ENCODE results near the gene MYCN.
"Not testable (repeated sequence)": the region's sequence is repeated elsewhere in the genome, so short reads cannot be mapped to it uniquely, and the experiment has no call there.

Gene MYCN

GRCh38 chr2:15957881-15958713 is 17.7 kb downstream of the MYCN start:
- H3K4me1 ChIP-seq (ENCODE audit: control insufficient read depth, insufficient read depth, low read length), result no peaks in the 10 kb centered on the region
- H3K4me3 ChIP-seq (ENCODE audit: low read length), result no peak overlapping the region
- no peak overlapping the region for H3K4me2 ChIP-seq (ENCODE audit: low read length)
- H3K9ac ChIP-seq (ENCODE audit: low read depth, low read length), result no peak overlapping the region
- H3K9me3 ChIP-seq (replicated peaks; ENCODE audit: low read length), result no peaks in the 10 kb centered on the region
- no peaks in the 10 kb centered on the region for H3K36me3 ChIP-seq (ENCODE audit: insufficient read depth, low read length)
- H3K27me3 ChIP-seq (ENCODE audit: control insufficient read depth, insufficient read depth, low read length), result no peaks in the 10 kb centered on the region

DNA sequence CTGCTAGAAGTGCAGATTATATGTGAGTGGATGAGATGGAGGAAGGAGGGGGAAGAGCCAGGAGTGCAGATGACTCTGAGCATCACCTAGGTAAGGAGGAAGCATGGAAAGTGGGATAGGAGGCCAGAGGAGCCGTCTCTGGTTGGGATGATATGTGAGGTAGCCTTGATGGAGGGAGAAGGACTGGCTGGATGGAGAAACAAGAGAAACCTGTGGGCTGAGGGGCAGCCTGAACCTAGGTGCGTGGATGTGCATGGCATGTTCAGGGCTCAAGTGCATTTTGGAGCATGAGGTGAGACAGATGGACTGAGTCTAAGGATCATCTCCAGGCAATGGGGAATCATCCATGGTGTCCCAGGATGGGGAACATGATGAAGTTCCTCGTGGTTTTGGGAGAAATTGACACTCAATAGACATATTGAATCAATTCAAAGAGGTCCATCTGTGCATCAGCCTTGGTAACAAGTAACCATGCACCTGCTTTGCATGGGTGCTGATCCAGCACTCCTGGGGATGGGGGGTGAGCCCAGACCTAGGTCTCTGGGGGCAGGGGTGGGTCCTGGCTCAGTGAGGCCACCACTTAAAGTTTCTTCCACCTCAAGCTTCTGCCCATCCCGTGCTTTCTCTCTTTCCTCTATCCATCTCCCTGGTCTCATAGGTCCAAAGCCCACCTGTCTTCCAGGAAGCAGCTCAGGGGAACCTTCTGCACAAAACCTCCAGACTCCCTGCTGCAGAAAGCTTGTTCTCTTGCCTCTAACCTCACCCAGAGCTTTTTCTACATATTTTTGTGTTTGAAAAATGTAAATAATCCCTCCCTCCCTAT is 19.2 kb downstream of the MYCN start:
- H3K36me3 ChIP-seq (ENCODE audit: insufficient read depth, low read length), result no peaks in the 10 kb centered on the region
- H3K4me3 ChIP-seq (ENCODE audit: low read length), result no peak overlapping the region

DNA sequence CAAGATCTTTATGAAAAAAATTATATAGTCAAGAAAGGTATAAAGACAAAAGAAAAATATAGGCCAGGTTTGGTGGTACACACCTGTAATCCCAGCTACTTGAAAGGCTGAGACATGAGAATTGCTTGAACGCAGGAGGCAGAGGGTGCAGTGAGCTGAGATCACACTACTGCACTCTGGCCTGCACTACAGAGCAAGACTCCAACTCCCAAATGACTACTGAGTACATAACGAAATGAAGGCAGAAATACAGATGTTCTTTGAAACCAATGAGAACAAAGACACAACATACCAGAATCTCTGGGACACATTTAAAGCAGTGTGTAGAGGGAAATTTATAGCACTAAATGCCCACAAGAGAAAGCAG is 19.8 kb downstream of the MYCN start:
- not testable (repeated sequence) for H3K36me3 ChIP-seq (ENCODE audit: insufficient read depth, low read length); H3K9me3 ChIP-seq (replicated peaks; ENCODE audit: low read length); H3K27me3 ChIP-seq (ENCODE audit: control insufficient read depth, insufficient read depth, low read length); H3K9ac ChIP-seq (ENCODE audit: low read depth, low read length); H3K4me3 ChIP-seq (ENCODE audit: low read length); H3K4me2 ChIP-seq (ENCODE audit: low read length); H3K4me1 ChIP-seq (ENCODE audit: control insufficient read depth, insufficient read depth, low read length)

More for the DNA sequence above, 19.2 kb downstream of the MYCN start:
- no peak overlapping the region for H3K4me2 ChIP-seq (ENCODE audit: low read length)
- H3K9ac ChIP-seq (ENCODE audit: low read depth, low read length), result no peak overlapping the region
- no peaks in the 10 kb centered on the region for H3K9me3 ChIP-seq (replicated peaks; ENCODE audit: low read length)
- no peaks in the 10 kb centered on the region for H3K27me3 ChIP-seq (ENCODE audit: control insufficient read depth, insufficient read depth, low read length)
- H3K4me1 ChIP-seq (ENCODE audit: control insufficient read depth, insufficient read depth, low read length), result no peaks in the 10 kb centered on the region

DNA sequence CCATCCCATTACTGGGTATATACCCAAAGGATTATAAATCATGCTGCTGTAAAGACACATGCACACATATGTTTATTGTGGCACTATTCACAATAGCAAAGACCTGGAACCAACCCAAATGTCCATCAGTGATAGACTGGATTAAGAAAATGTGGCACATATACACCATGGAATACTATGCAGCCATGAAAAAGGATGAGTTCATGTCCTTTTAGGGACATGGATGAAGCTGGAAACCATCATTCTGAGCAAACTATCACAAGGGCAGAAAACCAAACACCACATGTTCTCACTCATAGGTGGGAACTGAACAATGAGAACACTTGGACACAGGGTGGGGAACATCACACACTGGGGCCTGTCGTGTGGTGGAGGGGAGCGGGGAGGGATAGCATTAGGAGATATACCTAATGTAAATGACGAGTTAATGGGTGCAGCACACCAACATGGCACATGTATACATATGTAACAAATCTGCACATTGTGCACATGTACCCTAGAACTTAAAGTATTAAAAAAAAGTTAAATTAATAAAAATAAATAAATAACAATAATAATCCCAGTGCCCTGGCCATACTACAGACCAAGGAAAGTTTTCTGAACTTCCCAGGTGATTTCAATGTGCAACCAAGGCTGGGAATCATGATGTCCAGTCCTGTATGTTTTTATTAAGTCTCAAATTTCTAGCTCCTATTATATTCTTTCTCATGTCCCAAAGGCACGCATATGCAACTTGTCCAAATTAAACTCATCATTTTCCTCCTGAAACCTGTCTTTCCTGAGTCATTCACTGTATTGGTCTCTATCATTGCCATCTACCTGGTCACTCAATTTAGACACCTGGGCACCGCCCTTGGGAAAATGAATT is 23.0 kb downstream of the MYCN start:
- not testable (repeated sequence) for H3K36me3 ChIP-seq (ENCODE audit: insufficient read depth, low read length); H3K4me2 ChIP-seq (ENCODE audit: low read length); H3K9me3 ChIP-seq (replicated peaks; ENCODE audit: low read length); H3K4me1 ChIP-seq (ENCODE audit: control insufficient read depth, insufficient read depth, low read length); H3K4me3 ChIP-seq (ENCODE audit: low read length); H3K27me3 ChIP-seq (ENCODE audit: control insufficient read depth, insufficient read depth, low read length); H3K9ac ChIP-seq (ENCODE audit: low read depth, low read length)

GRCh38 chr2:15963977-15964670 is 23.8 kb downstream of the MYCN start:
- Histone ChIP-seq H3K27me3 (ENCODE audit: control insufficient read depth, insufficient read depth, low read length) (no peaks in the 10 kb centered on the region), H3K4me3 (ENCODE audit: low read length) (no peak overlapping the region), H3K4me1 (ENCODE audit: control insufficient read depth, insufficient read depth, low read length) (no peaks in the 10 kb centered on the region), H3K4me2 (ENCODE audit: low read length) (no peak overlapping the region), H3K9ac (ENCODE audit: low read depth, low read length) (no peak overlapping the region), H3K36me3 (ENCODE audit: insufficient read depth, low read length) (no peaks in the 10 kb centered on the region), H3K9me3 (replicated peaks; ENCODE audit: low read length) (no peaks in the 10 kb centered on the region)

DNA sequence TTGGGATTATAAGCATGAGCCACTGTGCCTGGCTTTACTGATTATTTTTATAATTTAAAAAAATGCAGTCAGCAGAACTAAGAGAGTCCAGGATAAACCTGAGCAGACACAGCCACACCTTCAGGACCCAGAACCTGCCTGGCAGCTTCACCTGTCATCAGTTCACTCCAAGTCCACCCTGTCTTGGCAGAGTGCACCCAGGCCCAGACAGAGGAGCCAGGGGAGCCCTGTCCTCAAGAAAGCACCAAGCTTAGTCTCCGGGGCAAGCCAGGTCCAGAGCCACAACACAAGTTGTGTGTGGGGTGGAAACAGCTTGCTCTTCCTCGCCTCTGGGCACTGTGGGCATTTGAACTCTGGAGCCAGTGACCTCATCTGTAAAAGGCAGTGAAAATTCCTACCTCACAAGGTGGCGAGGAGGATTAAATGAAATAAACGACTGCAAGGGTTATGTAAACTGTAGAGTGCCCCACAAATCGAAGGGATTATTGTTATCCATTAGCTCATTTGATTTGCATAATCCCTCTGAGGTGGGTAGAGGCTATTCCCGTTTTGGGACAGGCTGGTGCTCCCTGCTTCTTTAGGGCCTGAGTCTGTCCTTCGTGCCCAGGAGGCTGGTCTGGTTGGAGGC is 24.7 kb downstream of the MYCN start:
- H3K4me3 ChIP-seq (ENCODE audit: low read length), result no peak overlapping the region

GRCh38 chr2:15965564-15966019 is 25.2 kb downstream of the MYCN start:
- Histone ChIP-seq H3K36me3 (ENCODE audit: insufficient read depth, low read length) (no peaks in the 10 kb centered on the region), H3K27me3 (ENCODE audit: control insufficient read depth, insufficient read depth, low read length) (no peaks in the 10 kb centered on the region), H3K4me2 (ENCODE audit: low read length) (no peak overlapping the region), H3K9me3 (replicated peaks; ENCODE audit: low read length) (no peaks in the 10 kb centered on the region), H3K4me1 (ENCODE audit: control insufficient read depth, insufficient read depth, low read length) (no peaks in the 10 kb centered on the region), H3K4me3 (ENCODE audit: low read length) (no peak overlapping the region), H3K9ac (ENCODE audit: low read depth, low read length) (no peak overlapping the region)

More for the DNA sequence above, 24.7 kb downstream of the MYCN start:
- Histone ChIP-seq H3K36me3 (ENCODE audit: insufficient read depth, low read length) (no peaks in the 10 kb centered on the region), H3K9me3 (replicated peaks; ENCODE audit: low read length) (no peaks in the 10 kb centered on the region), H3K4me2 (ENCODE audit: low read length) (no peak overlapping the region), H3K27me3 (ENCODE audit: control insufficient read depth, insufficient read depth, low read length) (no peaks in the 10 kb centered on the region), H3K9ac (ENCODE audit: low read depth, low read length) (no peak overlapping the region), H3K4me1 (ENCODE audit: control insufficient read depth, insufficient read depth, low read length) (no peaks in the 10 kb centered on the region)

GRCh38 chr2:15967415-15968279 is 27.3 kb downstream of the MYCN start:
- Histone ChIP-seq H3K9me3 (replicated peaks; ENCODE audit: low read length) (no peaks in the 10 kb centered on the region), H3K4me3 (ENCODE audit: low read length) (no peak overlapping the region), H3K4me2 (ENCODE audit: low read length) (no peak overlapping the region), H3K27me3 (ENCODE audit: control insufficient read depth, insufficient read depth, low read length) (no peaks in the 10 kb centered on the region), H3K4me1 (ENCODE audit: control insufficient read depth, insufficient read depth, low read length) (no peaks in the 10 kb centered on the region), H3K36me3 (ENCODE audit: insufficient read depth, low read length) (no peaks in the 10 kb centered on the region), H3K9ac (ENCODE audit: low read depth, low read length) (no peak overlapping the region)

GRCh38 chr2:15968280-15969178 is 28.2 kb downstream of the MYCN start:
- Histone ChIP-seq H3K9ac (ENCODE audit: low read depth, low read length) (no peak overlapping the region), H3K36me3 (ENCODE audit: insufficient read depth, low read length) (no peaks in the 10 kb centered on the region), H3K9me3 (replicated peaks; ENCODE audit: low read length) (no peaks in the 10 kb centered on the region), H3K4me3 (ENCODE audit: low read length) (no peak overlapping the region), H3K4me1 (ENCODE audit: control insufficient read depth, insufficient read depth, low read length) (no peaks in the 10 kb centered on the region), H3K27me3 (ENCODE audit: control insufficient read depth, insufficient read depth, low read length) (no peaks in the 10 kb centered on the region), H3K4me2 (ENCODE audit: low read length) (no peak overlapping the region)
